HG02943 (cell line): ENCODE results near the gene PHF5A.

Experiments
- ATAC-seq: cut with Tn5 transposase; IDR thresholded peaks from one replicate; pipeline ENCODE4 v1.9.1; 2021; ENCODE audit warnings: mild to moderate bottlenecking, low read depth, moderate library complexity; ENCODE audit not compliant: unreplicated experiment

Gene PHF5A

GRCh38 chr22:41425660-41426365 is 42.7 kb downstream of the PHF5A start:
- no peak for ATAC-seq

- no peak for ATAC-seq
Observed at GRCh38 chr22:41418717-41419116, 49.8 kb downstream of the PHF5A start.

DNA sequence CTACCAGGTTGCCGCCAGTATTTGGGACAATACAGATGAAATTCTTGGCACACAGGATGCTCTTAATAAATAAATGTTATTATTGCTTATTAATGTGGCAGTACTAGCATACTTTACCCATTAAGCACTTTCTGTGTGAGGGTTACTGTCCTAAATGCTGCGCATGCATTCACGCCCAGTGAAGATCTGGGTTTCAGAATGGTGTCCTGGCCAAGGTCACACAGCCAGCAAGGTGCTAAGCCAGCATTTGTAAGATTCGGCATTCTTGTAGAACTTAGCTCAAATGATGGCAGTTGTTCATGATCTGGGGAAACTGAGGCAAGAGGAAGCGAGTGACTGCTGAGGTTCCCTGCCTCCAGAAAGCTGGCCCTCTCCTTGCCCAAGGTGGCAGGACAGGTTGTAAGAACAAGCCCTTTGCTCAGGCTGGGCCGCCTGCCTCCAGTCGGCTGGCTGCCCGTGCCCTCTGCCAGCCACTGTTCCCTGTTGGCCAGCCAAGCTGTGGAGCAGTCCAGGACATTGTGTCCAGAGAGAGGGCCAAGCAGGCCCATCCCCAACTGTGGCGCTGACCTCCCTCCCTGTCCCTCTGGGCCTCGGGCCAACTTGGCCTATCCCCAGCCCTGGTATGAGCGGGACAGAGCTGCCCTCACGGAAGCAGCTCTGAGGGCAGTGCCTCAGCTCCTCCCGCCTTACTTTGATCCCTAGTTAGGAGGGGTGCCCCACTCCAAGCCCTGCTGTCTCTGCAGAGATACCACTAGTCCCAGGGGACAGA is 50.7 kb downstream of the PHF5A start:
- ATAC-seq, result no peak

DNA sequence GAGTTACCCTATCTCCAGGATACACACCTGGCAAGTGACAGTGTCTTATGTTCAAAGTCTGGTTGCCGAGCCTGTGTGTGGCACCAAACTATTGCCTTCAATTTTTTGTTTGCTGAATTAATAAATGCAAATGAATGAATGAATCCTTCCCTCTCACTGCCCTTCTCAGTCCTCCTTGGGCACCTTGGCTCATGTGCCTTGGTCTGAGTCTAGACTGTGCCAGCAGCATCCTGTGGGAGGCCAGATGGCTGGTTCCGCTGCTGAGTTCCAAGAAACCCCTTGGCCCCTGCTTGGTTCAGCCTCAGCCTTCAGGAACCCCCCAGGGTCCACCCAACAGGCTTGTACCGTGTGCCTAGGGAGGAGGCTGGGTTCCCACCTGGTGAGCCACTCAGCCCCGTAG is 52.9 kb downstream of the PHF5A start:
- ATAC-seq, result no peak

DNA sequence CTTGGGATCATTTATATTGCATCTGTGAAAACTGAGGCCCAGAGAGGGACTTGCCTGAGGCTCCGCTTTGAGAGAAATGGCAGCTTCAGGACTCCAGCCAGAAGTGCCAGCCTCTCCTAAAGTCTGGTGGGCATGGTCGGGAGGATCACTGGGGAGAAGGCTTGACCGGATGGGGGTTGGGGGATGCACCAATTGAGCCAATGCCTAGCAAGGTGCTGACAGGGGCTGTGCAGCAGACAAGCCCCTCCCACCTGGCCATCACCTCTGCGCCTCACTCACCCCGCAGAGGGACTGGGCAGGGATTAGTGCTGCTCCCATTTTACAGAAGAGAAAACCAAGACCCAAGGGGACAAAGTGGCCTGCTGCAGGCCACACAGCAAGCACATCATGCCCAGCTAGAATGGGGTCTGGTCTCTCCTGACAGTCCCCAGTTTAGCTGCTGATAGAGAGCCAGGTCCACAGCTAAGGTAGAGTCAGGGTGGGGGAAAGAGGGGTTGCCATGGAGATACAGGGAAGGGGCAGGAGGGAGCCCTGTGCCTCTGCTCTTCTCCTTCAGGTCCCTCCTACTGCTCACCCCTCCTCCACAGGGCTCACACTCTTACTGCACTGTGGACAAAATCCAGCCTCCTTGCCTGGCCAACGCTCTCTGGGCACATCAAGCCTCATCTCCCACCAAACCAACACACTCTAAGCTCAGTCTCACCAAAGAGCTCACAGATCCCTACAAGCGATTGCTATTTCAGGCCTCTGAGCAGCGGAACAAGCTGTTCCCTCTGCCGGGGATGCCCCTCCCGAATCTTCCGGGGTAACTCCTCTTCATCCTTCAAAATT is 57.3 kb downstream of the PHF5A start:
- ATAC-seq, result no peak

- ATAC-seq, result no peak
Observed at GRCh38 chr22:41410311-41410751, 58.2 kb downstream of the PHF5A start.
